GM18502 (cell line): ENCODE data around the gene DLGAP1.
"Not testable (repeated sequence)": the region's sequence is repeated elsewhere in the genome, so short reads cannot be mapped to it uniquely, and the experiment has no call there.

ENCODE experiments used
- ATAC-seq: cut with Tn5 transposase; IDR thresholded peaks from one replicate; pipeline ENCODE4 v1.9.1; 2021; ENCODE audit warnings: mild to moderate bottlenecking; ENCODE audit not compliant: unreplicated experiment, poor library complexity

The DLGAP1 gene

GRCh38 chr18:3605486-3605952, 849.6 kb downstream of the DLGAP1 start:
- no peak for ATAC-seq

- peak; percentile 92 for ATAC-seq
Observed at GRCh38 chr18:3604498-3605408, 850.4 kb downstream of the DLGAP1 start.

- no peak for ATAC-seq
Observed at GRCh38 chr18:3604235-3604497, 850.9 kb downstream of the DLGAP1 start.

- ATAC-seq = peak; percentile 35
Observed at GRCh38 chr18:3603421-3604234, 851.5 kb downstream of the DLGAP1 start.

GRCh38 chr18:3601106-3601755, 853.9 kb downstream of the DLGAP1 start:
- ATAC-seq = not testable (repeated sequence)

- ATAC-seq = no peak
Observed at GRCh38 chr18:3599861-3600260, 855.2 kb downstream of the DLGAP1 start.

- ATAC-seq = no peak
Observed at GRCh38 chr18:3599195-3599594, 855.9 kb downstream of the DLGAP1 start.

- no peak for ATAC-seq
Observed at GRCh38 chr18:3598581-3598980, 856.5 kb downstream of the DLGAP1 start.

- ATAC-seq = no peak
Observed at GRCh38 chr18:3597409-3598357, 857.4 kb downstream of the DLGAP1 start.

GRCh38 chr18:3596637-3597384, 858.3 kb downstream of the DLGAP1 start:
- peak; percentile 19 for ATAC-seq

- ATAC-seq = no peak
Observed at GRCh38 chr18:3596324-3596636, 858.8 kb downstream of the DLGAP1 start.

- peak; percentile 69 for ATAC-seq
Observed at GRCh38 chr18:3595369-3596273, 859.5 kb downstream of the DLGAP1 start.

- peak; percentile 3 for ATAC-seq
Observed at GRCh38 chr18:3594760-3595368, 860.2 kb downstream of the DLGAP1 start.

GRCh38 chr18:3593904-3594759, 861.0 kb downstream of the DLGAP1 start:
- peak; percentile 66 for ATAC-seq

- ATAC-seq = no peak
Observed at GRCh38 chr18:3593381-3593903, 861.7 kb downstream of the DLGAP1 start.

GRCh38 chr18:3592864-3593263, 862.2 kb downstream of the DLGAP1 start:
- ATAC-seq = no peak
